Naive thymus-derived CD8-positive, alpha-beta T cell (primary cell): ENCODE measurements around the gene CYTL1. TPM values are rescaled to one million over a fixed set of nuclear protein-coding genes. Genes with fewer than 3 reads are reported as not detected.
"Not testable (repeated sequence)": the region's sequence is repeated elsewhere in the genome, so short reads cannot be mapped to it uniquely, and the experiment has no call there.

Source experiments
- ATAC-seq, 2 donors: fragments of 150-1000 bp; cut with Tn5 transposase in 1 of 2; sonication (Bioruptor Pico), chemical (Tn5 transposase) in 1 of 2; 1 replicate in 1 of 2; 2 replicates in 1 of 2; pipeline ENCODE4 v1.10.0; 2021; ENCODE audit warnings: mild to moderate bottlenecking in 2 of 2, moderate library complexity in 2 of 2
- POLR2A ChIA-PET: fragments of 350-600 bp; sonication (Branson Sonifier 250); formaldehyde crosslinking; loops from one replicate; lab custom pipeline; 2021; ENCODE audit warnings: antibody characterized with exemption; lab: Charles Lee
- DNase-seq, 10 donors: peaks; one replicate each; pipeline versions ENCODE4 v3.0.0 to v3.0.0-alpha.2; 2020 to 2022
- H3K27ac Mint-ChIP-seq, 10 donors: one replicate each; pipeline ENCODE4 v1.8.0; 2020 to 2022; ENCODE audit warnings: mild to moderate bottlenecking in 10 of 10, mixed read lengths in 10 of 10, moderate library complexity in 4 of 10, inconsistent platforms in 1 of 10
- H3K27me3 Mint-ChIP-seq, 5 donors: one replicate each; pipeline ENCODE4 v1.8.0; 2021 to 2022; ENCODE audit warnings: mixed read lengths in 5 of 5
- H3K36me3 Mint-ChIP-seq, 3 donors: one replicate each; pipeline ENCODE4 v1.8.0; 2020 to 2022; ENCODE audit warnings: mixed read lengths in 3 of 3, mild to moderate bottlenecking in 2 of 3, inconsistent platforms in 1 of 3
- H3K4me1 Mint-ChIP-seq, 4 donors: one replicate each; pipeline ENCODE4 v1.8.0; 2021 to 2022; ENCODE audit warnings: mixed read lengths in 4 of 4
- H3K4me3 Mint-ChIP-seq, 10 donors: one replicate each; pipeline ENCODE4 v1.8.0; 2020 to 2022; ENCODE audit warnings: mild to moderate bottlenecking in 10 of 10, mixed read lengths in 10 of 10, moderate library complexity in 6 of 10, inconsistent platforms in 1 of 10
- H3K9me3 Mint-ChIP-seq, 9 donors: one replicate each; pipeline ENCODE4 v1.8.0; 2020 to 2022; ENCODE audit warnings: mixed read lengths in 9 of 9, mild to moderate bottlenecking in 3 of 9, inconsistent platforms in 1 of 9, moderate library complexity in 1 of 9
- polyA plus RNA-seq, 3 donors: library from polyadenylated mRNA; unstranded; fragments of 300-500 nt; fragmentation: Illumina TruSeq; gene quantifications; one replicate each; pipeline ENCODE4 v1.2.3, GENCODE V29; 2021
- total RNA-seq, 8 experiments: library from RNA in 2 of 8; stranded (reverse) in 2 of 8; gene quantifications; one replicate each; pipeline ENCODE4 v1.2.3 and lab custom pipeline; 2021 to 2026

Gene CYTL1
- total and polyA plus RNA-seq, 5 experiments from 2014 or later = not detected

- no peaks in the 10 kb centered on the region for H3K36me3 Mint-ChIP-seq
- peaks cover 0 to 6% (median 0%) of the 10 kb centered on the region in 9 donors for H3K9me3 Mint-ChIP-seq
- no peaks in the 10 kb centered on the region for H3K4me1 Mint-ChIP-seq
- DNase-seq (no peak), ATAC-seq (no peak)
- no peak overlapping the region for H3K27ac Mint-ChIP-seq
- peaks cover 24 to 71% (median 28%) of the 10 kb centered on the region in 5 donors for H3K27me3 Mint-ChIP-seq
- H3K4me3 Mint-ChIP-seq = no peak overlapping the region
- POLR2A ChIA-PET = no interaction called here
These were observed 6.9 kb downstream of the CYTL1 start for GRCh38 chr4:5012244-5012898.

DNA sequence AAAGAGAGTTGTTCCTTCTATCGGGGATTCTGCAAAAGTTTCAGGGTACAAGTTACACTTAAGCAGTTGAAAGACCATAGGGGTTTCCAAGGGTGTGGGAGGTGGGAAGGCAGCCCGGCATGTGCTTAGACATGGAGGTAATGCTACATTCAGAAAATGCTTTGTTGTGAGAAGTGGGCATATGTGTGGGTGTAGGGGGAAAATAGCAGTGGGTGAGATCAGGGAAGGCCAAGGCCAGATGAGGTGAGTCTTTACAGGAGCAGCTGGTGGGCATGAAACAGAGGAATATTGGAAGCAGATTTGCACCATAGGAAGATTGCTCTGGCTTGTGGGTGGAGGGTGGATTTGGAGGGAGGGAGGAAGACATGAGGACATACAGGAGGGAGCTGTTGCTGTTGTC lies 8.3 kb downstream of the CYTL1 start:
- H3K27me3 Mint-ChIP-seq = peaks cover 16 to 57% (median 23%) of the 10 kb centered on the region in 5 donors
- no peak for ATAC-seq
- no peaks in the 10 kb centered on the region for H3K36me3 Mint-ChIP-seq
- H3K9me3 Mint-ChIP-seq = peaks cover 0 to 2% (median 0%) of the 10 kb centered on the region in 9 donors
- H3K27ac Mint-ChIP-seq = no peak overlapping the region
- DNase-seq = no peak
- no peaks in the 10 kb centered on the region for H3K4me1 Mint-ChIP-seq
- POLR2A ChIA-PET = no interaction called here
- no peak overlapping the region for H3K4me3 Mint-ChIP-seq

- no peaks in the 10 kb centered on the region for H3K4me1 Mint-ChIP-seq
- H3K27ac Mint-ChIP-seq = no peak overlapping the region
- ATAC-seq (no peak), DNase-seq (no peak)
- H3K36me3 Mint-ChIP-seq = no peaks in the 10 kb centered on the region
- H3K9me3 Mint-ChIP-seq = peaks cover 0 to 5% (median 0%) of the 10 kb centered on the region in 9 donors
- peaks cover 15 to 46% (median 26%) of the 10 kb centered on the region in 5 donors for H3K27me3 Mint-ChIP-seq
- POLR2A ChIA-PET = no interaction called here
- no peak overlapping the region for H3K4me3 Mint-ChIP-seq
These were observed 9.5 kb downstream of the CYTL1 start for GRCh38 chr4:5009796-5010195.

GRCh38 chr4:5006932-5007331 lies 12.3 kb downstream of the CYTL1 start:
- POLR2A ChIA-PET, H3K27ac Mint-ChIP-seq, H3K9me3 Mint-ChIP-seq, ATAC-seq, H3K4me1 Mint-ChIP-seq, H3K36me3 Mint-ChIP-seq, DNase-seq, H3K4me3 Mint-ChIP-seq: not testable (repeated sequence)
- peaks cover 23 to 43% (median 24%) of the 10 kb centered on the region in 5 donors for H3K27me3 Mint-ChIP-seq

DNA sequence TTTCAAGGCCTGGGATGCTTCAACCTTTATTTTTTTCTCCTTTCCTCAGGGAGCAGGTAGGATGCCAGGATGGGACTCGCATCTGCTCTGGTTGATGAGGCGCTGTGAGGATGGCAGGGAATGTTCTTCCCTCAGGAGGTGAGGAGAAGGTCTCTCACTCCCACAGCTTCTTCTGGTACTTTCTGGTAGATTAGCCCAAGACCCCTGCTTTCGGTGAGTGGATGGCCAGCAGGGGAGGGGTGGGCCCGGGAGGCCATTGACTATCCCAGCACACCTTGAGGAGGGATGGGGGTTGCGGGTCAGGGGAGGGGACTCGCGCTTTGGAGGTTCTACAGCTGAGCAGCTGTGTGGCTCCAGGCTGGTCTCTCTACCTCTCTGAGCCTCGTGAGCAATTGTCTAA lies 14.8 kb downstream of the CYTL1 start:
- H3K27ac Mint-ChIP-seq = no peak overlapping the region
- ATAC-seq (no peak), DNase-seq (no peak)
- no peak overlapping the region for H3K4me3 Mint-ChIP-seq
- H3K4me1 Mint-ChIP-seq = no peaks in the 10 kb centered on the region
- POLR2A ChIA-PET = no interaction called here
- H3K27me3 Mint-ChIP-seq = peaks cover 19 to 33% (median 23%) of the 10 kb centered on the region in 5 donors
- no peaks in the 10 kb centered on the region for H3K36me3 Mint-ChIP-seq
- peaks cover 0 to 3% (median 0%) of the 10 kb centered on the region in 9 donors for H3K9me3 Mint-ChIP-seq

- no peak overlapping the region for H3K27ac Mint-ChIP-seq
- no peaks in the 10 kb centered on the region for H3K4me1 Mint-ChIP-seq
- no peaks in the 10 kb centered on the region for H3K36me3 Mint-ChIP-seq
- DNase-seq (no peak), ATAC-seq (no peak)
- POLR2A ChIA-PET = no interaction called here
- no peak overlapping the region for H3K4me3 Mint-ChIP-seq
- peaks cover 0 to 3% (median 0%) of the 10 kb centered on the region in 9 donors for H3K9me3 Mint-ChIP-seq
- peaks cover 19 to 30% (median 19%) of the 10 kb centered on the region in 5 donors for H3K27me3 Mint-ChIP-seq
These were observed 15.3 kb downstream of the CYTL1 start for GRCh38 chr4:5003918-5004317.

GRCh38 chr4:5003372-5003857 lies 15.8 kb downstream of the CYTL1 start:
- Mint-ChIP-seq H3K27ac (no peak overlapping the region), H3K9me3 (peaks cover 0 to 3% (median 0%) of the 10 kb centered on the region in 9 donors)
- POLR2A ChIA-PET = no interaction called here

GRCh38 chr4:5001641-5002040 lies 17.6 kb downstream of the CYTL1 start:
- DNase-seq, H3K9me3 Mint-ChIP-seq, H3K27ac Mint-ChIP-seq, H3K4me1 Mint-ChIP-seq, H3K4me3 Mint-ChIP-seq, ATAC-seq, POLR2A ChIA-PET, H3K36me3 Mint-ChIP-seq: not testable (repeated sequence)
- peaks cover 18 to 29% (median 19%) of the 10 kb centered on the region in 5 donors for H3K27me3 Mint-ChIP-seq

More at GRCh38 chr4:5003372-5003857, 15.8 kb downstream of the CYTL1 start:
- ATAC-seq (no peak), DNase-seq (no peak)
- Mint-ChIP-seq H3K4me1 (no peaks in the 10 kb centered on the region), H3K27me3 (peaks cover 18 to 29% (median 19%) of the 10 kb centered on the region in 5 donors), H3K36me3 (no peaks in the 10 kb centered on the region), H3K4me3 (no peak overlapping the region)

DNA sequence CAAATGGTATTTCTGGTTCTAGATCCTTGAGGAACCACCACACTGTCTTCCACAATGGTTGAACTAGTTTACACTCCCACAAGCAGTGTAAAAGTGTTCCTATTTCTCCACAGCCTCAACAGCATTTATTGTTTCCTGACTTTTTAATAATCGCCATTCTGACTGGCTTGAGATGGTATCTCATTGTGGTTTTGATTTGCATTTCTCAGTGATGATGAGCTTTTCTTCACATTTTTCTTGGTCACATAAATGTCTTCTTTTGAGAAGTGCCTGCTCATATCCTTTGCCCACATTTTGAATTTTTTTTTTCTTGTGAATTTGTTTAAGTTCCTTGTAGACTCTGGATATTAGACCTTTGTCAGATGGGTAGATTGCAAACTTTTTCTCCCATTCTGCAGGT lies 22.3 kb downstream of the CYTL1 start:
- POLR2A ChIA-PET, H3K4me3 Mint-ChIP-seq, H3K27ac Mint-ChIP-seq, H3K9me3 Mint-ChIP-seq, DNase-seq, H3K36me3 Mint-ChIP-seq, ATAC-seq, H3K4me1 Mint-ChIP-seq: not testable (repeated sequence)
- H3K27me3 Mint-ChIP-seq = peaks cover 7 to 24% (median 20%) of the 10 kb centered on the region in 5 donors

DNA sequence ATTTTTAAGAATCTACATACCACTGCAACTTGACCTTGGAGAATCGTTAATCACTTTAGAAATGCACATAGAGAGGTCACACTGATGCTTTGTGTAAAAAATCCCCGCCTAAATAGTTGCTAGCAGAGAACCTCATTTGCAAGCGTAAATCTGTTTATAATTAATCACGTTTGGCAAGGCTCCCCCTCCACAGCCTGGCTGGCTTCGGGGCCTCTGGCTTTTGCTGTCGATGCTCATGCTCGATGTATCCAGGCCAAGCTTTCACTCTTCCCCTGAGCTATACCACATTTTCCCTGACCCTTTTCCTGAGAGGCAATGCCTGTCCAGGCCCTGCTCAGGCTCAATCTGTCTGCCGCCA lies 23.4 kb downstream of the CYTL1 start:
- Mint-ChIP-seq H3K27me3 (peaks cover 6 to 24% (median 17%) of the 10 kb centered on the region in 5 donors), H3K9me3 (no peaks in the 10 kb centered on the region), H3K36me3 (no peaks in the 10 kb centered on the region), H3K4me3 (no peak overlapping the region), H3K27ac (no peak overlapping the region), H3K4me1 (peaks cover 0 to 7% (median 2%) of the 10 kb centered on the region in 4 donors)
- no peak for DNase-seq
- no peak for ATAC-seq
- POLR2A ChIA-PET = no interaction called here

DNA sequence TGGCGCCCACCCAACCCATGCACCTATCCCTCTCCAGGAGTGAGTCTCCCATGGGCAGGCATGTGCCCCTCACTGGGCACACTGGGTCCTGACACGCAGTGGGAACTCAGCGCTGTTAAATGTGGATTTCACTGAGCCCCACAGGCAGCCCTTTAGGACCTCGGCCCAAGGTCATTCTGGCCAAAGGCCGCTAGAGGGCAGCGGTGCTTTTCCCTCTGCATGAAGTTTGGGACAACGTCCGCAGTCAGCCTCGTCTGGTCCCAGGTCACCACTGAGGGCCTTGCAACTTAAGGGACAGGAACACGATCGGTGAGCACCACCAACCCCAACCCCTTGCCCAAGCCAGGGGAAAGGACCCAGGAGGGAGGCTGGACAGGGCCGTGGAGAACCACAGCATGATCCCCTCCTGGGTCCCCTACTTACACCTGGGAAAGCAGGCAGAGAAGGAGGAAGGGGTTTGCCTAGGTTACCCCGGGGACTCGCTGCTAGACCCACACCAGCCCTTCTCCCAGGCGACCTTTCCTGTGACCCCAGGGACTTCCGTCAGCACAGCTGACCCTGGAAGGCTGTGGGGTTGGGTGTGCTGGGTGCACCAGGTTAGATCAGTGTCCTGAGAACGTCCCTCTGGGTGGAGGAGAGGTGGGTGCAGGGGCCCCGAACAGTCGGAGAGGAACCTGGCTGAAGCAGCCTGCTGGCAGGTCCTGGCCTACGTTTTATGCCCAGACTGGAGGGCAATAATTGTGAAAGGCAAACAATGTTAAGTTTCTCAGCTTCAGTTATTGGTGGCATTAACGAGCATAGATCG lies 24.0 kb downstream of the CYTL1 start:
- ATAC-seq = peak in 1 of 2 donors; percentile 52
- peaks cover 0 to 7% (median 2%) of the 10 kb centered on the region in 4 donors for H3K4me1 Mint-ChIP-seq

GRCh38 chr4:4994312-4995097 lies 24.8 kb downstream of the CYTL1 start:
- Mint-ChIP-seq H3K4me3 (no peak overlapping the region), H3K9me3 (no peaks in the 10 kb centered on the region), H3K27me3 (peaks cover 3 to 24% (median 14%) of the 10 kb centered on the region in 5 donors), H3K27ac (peak overlapping the region in 1 of 10 donors; percentile 15), H3K36me3 (no peaks in the 10 kb centered on the region), H3K4me1 (peaks cover 0 to 7% (median 2%) of the 10 kb centered on the region in 4 donors)
- no peak for ATAC-seq
- no peak for DNase-seq
- POLR2A ChIA-PET = interaction anchor here (0.7 kb wide), 1 partner anchor 380 kb away, joined by 3 read pairs; no protein-coding TSS in a partner anchor

More for the DNA sequence above, 24.0 kb downstream of the CYTL1 start:
- Mint-ChIP-seq H3K9me3 (no peaks in the 10 kb centered on the region), H3K4me3 (no peak overlapping the region), H3K36me3 (no peaks in the 10 kb centered on the region), H3K27ac (no peak overlapping the region), H3K27me3 (peaks cover 3 to 24% (median 14%) of the 10 kb centered on the region in 5 donors)
- POLR2A ChIA-PET = no interaction called here
- DNase-seq = peak in 8 of 10 donors; percentile 3 to 74 (median 20)
